ENCODE measurements around the gene STT3B. TPM values are rescaled to one million over a fixed set of nuclear protein-coding genes. Genes with fewer than 3 reads are reported as not detected.

The STT3B gene
- 100 to 1,000 TPM; 236 to 237 TPM for total RNA-seq

DNA sequence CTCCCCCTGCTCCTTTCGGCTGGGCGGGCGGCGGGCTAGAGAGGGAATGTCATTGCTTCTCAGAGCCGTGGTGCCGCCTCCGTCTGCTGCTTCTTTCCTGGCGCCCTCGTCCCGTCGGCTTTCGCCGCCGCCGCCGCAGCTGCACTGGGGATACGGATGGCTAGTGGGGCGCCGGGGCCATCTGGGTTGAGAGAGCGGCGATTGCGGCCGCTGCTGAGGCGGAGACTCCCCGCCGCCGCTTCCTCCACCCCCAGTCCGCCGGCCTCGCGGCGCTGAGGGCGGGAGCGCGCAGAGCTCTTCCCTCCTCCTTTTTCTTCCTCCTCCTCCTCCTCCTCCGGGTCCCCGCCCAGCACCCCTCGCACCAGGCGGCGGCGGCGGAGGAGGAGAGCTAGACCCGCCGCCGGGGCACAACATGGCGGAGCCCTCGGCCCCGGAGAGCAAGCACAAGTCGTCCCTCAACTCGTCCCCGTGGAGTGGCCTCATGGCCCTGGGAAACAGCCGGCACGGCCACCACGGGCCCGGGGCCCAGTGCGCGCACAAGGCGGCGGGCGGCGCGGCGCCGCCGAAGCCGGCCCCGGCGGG lies at the start of gene STT3B:
STT3B (plus strand) TSS at position 339 of the 582 bp plus-strand sequence; CDS start at position 413, 74 bp downstream.

Measured in activated naive CD4-positive, alpha-beta T cell treated with anti-CD3 and anti-CD28 coated beads, Interleukin-2, amount 10 ng/mL, durations not matched to agents 5 hours and 36 hours (primary cell).